Astrocyte of the cerebellum (primary cell): ENCODE data around the gene C16orf90.

Experiments used
- DNase-seq: peaks from one replicate; pipeline ENCODE4 v3.0.0-alpha.2; 2011; ENCODE audit warnings: low read depth
- H3K4me3 ChIP-seq: 2 replicates; pipeline ENCODE4 v1.5.1; 2011; ENCODE audit warnings: mild to moderate bottlenecking, low read depth, low read length, moderate library complexity
- CTCF ChIP-seq: IDR thresholded peaks from 2 replicates; pipeline ENCODE4 v1.5.1; 2012; ENCODE audit warnings: low read length, low read depth, moderate library complexity, mild to moderate bottlenecking; ENCODE audit errors: missing control alignments
- in situ Hi-C: cut with HindIII; loops from 2 replicates; pipeline ENCODE4 v1.10.0; 2017; ENCODE audit warnings: low sequenced_read_pairs

Gene C16orf90

GRCh38 chr16:3494386-3494973 is 809 bp downstream of the C16orf90 start:
- no peak for TF ChIP-seq CTCF
- in situ Hi-C loops, result no loop called here
- no peak for DNase-seq
- H3K4me3 ChIP-seq, result no peak overlapping the region

DNA sequence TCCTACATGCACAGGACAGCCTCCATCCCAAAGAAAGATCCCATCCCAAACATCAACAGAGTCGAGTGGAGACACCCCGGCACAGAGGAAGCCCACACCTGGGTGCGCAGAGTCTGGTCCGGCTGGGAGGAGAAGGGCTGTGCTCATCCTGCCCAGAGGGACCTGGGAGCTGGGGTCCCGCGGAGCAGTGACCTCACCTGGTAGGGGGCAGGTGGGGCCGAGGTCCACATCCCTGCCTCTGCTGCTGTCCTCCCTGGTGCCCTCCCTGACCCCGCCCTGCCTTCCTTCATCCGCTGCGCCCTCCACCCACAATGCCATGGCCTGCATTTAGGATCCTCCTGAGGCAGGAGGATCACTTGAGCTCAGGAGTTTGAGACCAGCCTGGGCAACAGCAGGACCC is 2.9 kb downstream of the C16orf90 start:
- in situ Hi-C loops, result no loop called here
- no peak overlapping the region for H3K4me3 ChIP-seq
- no peak for DNase-seq
- TF ChIP-seq CTCF, result no peak

GRCh38 chr16:3490911-3491629 is 4.2 kb downstream of the C16orf90 start:
- no peak for TF ChIP-seq CTCF
- no peak for DNase-seq
- in situ Hi-C loops, result no loop called here
- H3K4me3 ChIP-seq, result no peak overlapping the region

- DNase-seq, result no peak
- TF ChIP-seq CTCF, result no peak
- no peak overlapping the region for H3K4me3 ChIP-seq
- in situ Hi-C loops, result no loop called here
Observed at GRCh38 chr16:3488801-3489200, 6.5 kb downstream of the C16orf90 start.

DNA sequence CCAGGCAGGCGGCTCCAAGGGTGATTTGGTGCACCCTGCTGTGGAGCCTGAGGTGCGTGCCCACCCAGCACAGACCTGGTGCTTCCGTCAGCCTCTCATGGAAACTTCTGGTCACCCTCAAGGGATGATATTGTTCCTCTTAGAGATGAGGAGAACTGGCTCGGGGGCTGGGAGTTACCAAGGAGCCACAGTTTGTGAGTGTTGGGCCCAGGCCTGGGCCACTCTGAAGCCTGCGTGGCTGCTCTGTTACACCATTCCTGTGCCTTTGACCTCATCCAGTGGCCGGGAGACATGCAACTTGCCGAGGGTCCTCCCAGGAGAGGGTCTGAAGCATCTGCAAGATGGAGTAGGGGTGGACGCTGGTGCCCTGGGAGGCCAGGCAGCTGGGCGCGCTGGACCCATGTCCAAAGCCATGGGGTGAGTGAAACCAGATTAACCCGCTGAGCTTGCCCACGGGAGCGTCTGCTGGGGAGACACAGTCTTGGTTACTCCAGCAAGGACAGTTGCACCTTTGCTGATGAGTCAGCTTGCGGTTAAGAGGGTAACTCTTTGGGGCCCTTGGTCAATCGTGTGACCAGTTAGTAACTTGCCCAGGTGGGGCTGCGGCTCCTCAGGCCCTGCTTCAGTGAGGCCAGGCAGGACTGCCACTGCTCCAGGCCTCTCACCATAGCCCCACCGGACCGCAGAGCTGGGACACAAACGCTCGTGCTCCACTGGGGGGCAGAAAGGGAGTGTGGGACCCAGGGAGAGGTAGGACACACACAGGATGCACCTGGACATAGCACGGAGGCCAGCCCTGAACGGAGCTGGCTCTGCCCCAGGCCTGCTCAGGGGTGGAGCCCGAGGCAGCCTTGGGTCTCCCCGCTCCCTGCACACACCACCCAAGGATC is 7.5 kb downstream of the C16orf90 start:
- in situ Hi-C loops, result no loop called here
- DNase-seq, result no peak
- no peak for TF ChIP-seq CTCF
- H3K4me3 ChIP-seq, result no peak overlapping the region

DNA sequence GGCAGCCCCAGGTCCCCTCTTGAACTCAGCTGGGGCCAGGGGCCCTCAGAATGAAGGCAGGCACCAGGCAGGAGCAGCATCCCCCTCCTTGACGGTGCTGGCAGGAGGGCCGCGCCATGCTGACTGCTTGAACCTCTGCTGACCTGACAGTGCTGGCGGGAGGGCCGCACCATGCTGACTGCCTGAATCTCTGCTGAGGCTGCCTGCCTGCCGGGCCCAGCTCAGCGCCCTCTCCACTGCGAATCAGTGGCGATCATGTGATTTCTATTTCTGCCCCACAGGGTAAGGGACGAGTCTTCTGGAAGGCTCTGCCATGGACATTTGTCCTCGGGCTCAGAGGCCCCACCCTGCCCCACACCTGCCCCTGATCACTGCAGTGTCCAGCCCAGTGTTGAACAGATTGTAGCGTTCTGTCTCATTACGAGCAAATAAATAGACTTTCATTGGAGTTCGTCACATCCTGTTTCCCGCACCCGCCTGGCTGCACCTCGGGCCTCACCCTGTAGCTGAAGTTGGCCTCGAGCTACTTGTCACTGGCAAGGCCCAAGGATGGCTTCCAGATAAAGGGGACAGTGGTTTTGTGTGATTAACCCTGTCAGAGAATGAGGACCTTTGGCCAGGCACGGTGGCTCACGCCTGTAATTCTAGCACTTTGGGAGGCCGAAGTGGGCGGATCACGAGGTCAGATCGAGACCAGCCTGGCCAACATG is 8.6 kb downstream of the C16orf90 start:
- no peak for DNase-seq
- TF ChIP-seq CTCF, result no peak
- in situ Hi-C loops, result no loop called here
- no peak overlapping the region for H3K4me3 ChIP-seq
